Caco-2 (cell line): ENCODE measurements around the gene ACAP3. TPM values are rescaled to one million over a fixed set of nuclear protein-coding genes. Genes with fewer than 3 reads are reported as not detected.

Experiments
- BruUV-seq: library from RNA; stranded (reverse); fragments of 400-500 nt; replicated peaks from 2 replicates; lab custom pipeline; 2021; lab: Mats Ljungman, UMichigan
- CTCF ChIA-PET: fragments of 300-600 bp; sonication (Branson Sonifier 250); formaldehyde crosslinking; loops from one replicate; lab custom pipeline; 2022; ENCODE audit warnings: antibody characterized with exemption; lab: Charles Lee
- POLR2A ChIA-PET: fragments of 300-600 bp; sonication (Branson Sonifier 250); formaldehyde crosslinking; loops from one replicate; lab custom pipeline; 2022; ENCODE audit warnings: antibody characterized with exemption; lab: Charles Lee
- DNase-seq, 2 experiments: peaks; one replicate each; pipeline versions ENCODE4 v3.0.0 to v3.0.0-alpha.2; 2020 to 2022
- H3K27me3 ChIP-seq: replicated peaks from 2 replicates; pipeline ENCODE4 v1.6.0; 2011; ENCODE audit warnings: low read length; ENCODE audit not compliant: control insufficient read depth, insufficient read depth
- H3K36me3 ChIP-seq: 2 replicates; pipeline ENCODE4 v1.5.1; 2011; ENCODE audit warnings: low read length; ENCODE audit not compliant: control insufficient read depth, insufficient read depth
- H3K4me1 ChIP-seq: fragments of 250-450 bp; sonication (Bioruptor Pico); 2 replicates; pipeline ENCODE4 v1.5.1; 2020; ENCODE audit warnings: mild to moderate bottlenecking
- H3K4me3 ChIP-seq: 2 replicates; pipeline ENCODE4 v1.5.1; 2011; ENCODE audit warnings: low read depth, mild to moderate bottlenecking, control low read depth, low read length
- H3K9me3 ChIP-seq: fragments of 250-450 bp; sonication (Bioruptor Pico); 2 replicates; pipeline ENCODE4 v1.5.1; 2020; ENCODE audit warnings: mild to moderate bottlenecking, moderate library complexity
- H3K27ac Mint-ChIP-seq: one replicate; pipeline ENCODE4 v1.8.0; 2022; ENCODE audit warnings: mixed read lengths; ENCODE audit not compliant: unreplicated experiment
- H3K27me3 Mint-ChIP-seq: one replicate; pipeline ENCODE4 v1.8.0; 2022; ENCODE audit warnings: mixed read lengths; ENCODE audit not compliant: insufficient read depth, unreplicated experiment
- H3K36me3 Mint-ChIP-seq: one replicate; pipeline ENCODE4 v1.8.0; 2022; ENCODE audit warnings: mild to moderate bottlenecking, mixed read lengths; ENCODE audit not compliant: insufficient read depth, unreplicated experiment
- H3K4me1 Mint-ChIP-seq: one replicate; pipeline ENCODE4 v1.8.0; 2022; ENCODE audit warnings: low read depth, mixed read lengths; ENCODE audit not compliant: unreplicated experiment
- H3K4me3 Mint-ChIP-seq: one replicate; pipeline ENCODE4 v1.8.0; 2022; ENCODE audit warnings: mild to moderate bottlenecking, moderate library complexity, mixed read lengths; ENCODE audit not compliant: unreplicated experiment
- H3K9me3 Mint-ChIP-seq: one replicate; pipeline ENCODE4 v1.8.0; 2022; ENCODE audit warnings: mixed read lengths; ENCODE audit not compliant: unreplicated experiment
- CTCF ChIP-seq, 2 experiments: fragments of 200-600 bp in 1 of 2; IDR thresholded peaks; 1 replicate in 1 of 2; 2 replicates in 1 of 2; pipeline versions ENCODE4 v1.5.1 to v1.8.0; 2011 to 2022; ENCODE audit warnings: antibody characterized with exemption in 1 of 2, control low read depth in 1 of 2, inconsistent platforms in 1 of 2, low read depth in 1 of 2, low read length in 1 of 2, mild to moderate bottlenecking in 1 of 2, moderate library complexity in 1 of 2; ENCODE audit not compliant: insufficient read depth in 1 of 2, severe bottlenecking in 1 of 2, unreplicated experiment in 1 of 2
- intact Hi-C: fragments of 100-400 bp; cut with micrococcal nuclease; formaldehyde crosslinking; loops from one replicate; pipeline ENCODE4 v1.10.0; 2022; ENCODE audit not compliant: unreplicated experiment
- microRNA-seq: library from miRNA; unstranded; fragments of <30 nt; microRNA quantifications from one replicate; pipeline ENCODE4 v1.2.0, GENCODE V29; 2022
- total RNA-seq: library from RNA; stranded (reverse); gene quantifications from 2 replicates; pipeline ENCODE4 v1.2.3, GENCODE V29; 2022

The ACAP3 gene
- total RNA-seq, 1 experiment from 2014 or later, result 46.6 TPM

- H3K27me3 Mint-ChIP-seq, result no peaks in the 10 kb centered on the region
- intact Hi-C loops, result no loop called here
- Histone ChIP-seq H3K27me3 (no peaks in the 10 kb centered on the region), H3K4me1 (peaks cover 29% of the 10 kb centered on the region), H3K4me3 (no peak overlapping the region), H3K36me3 (no peaks in the 10 kb centered on the region), H3K9me3 (no peaks in the 10 kb centered on the region)
- H3K4me3 Mint-ChIP-seq, result no peak overlapping the region
- DNase-seq, result no peak
- peaks cover 38% of the 10 kb centered on the region for H3K36me3 Mint-ChIP-seq
- H3K9me3 Mint-ChIP-seq, result no peaks in the 10 kb centered on the region
- H3K27ac Mint-ChIP-seq, result no peak overlapping the region
- H3K4me1 Mint-ChIP-seq, result no peaks in the 10 kb centered on the region
- no peak for TF ChIP-seq CTCF (IDR thresholded peaks at IDR 0.05; ENCODE audit: insufficient read depth in 1 of 2, low read depth in 1 of 2, low read length in 1 of 2, severe bottlenecking in 1 of 2, unreplicated experiment in 1 of 2)
- no TSS peak for BruUV-seq
- ChIA-PET CTCF (no interaction called here), POLR2A (no interaction called here)
Measured at GRCh38 chr1:1242461-1243265, 65.1 kb downstream of the ACAP3 start.

Small RNAs within 50 kb of the gene (microRNA-seq; reads per million reads assigned to microRNA genes)
- gene MIR6726 (1.5 reads per million), gene MIR6727 (0.93 reads per million), gene MIR6808 (1.1 reads per million)

Other genes with a start within 250 kb of the ACAP3 start
- 0.56 and 0.57 TPM in 2 replicates for gene RNF223, start 233.6 kb downstream of the ACAP3 start, total RNA-seq
- 12.9 and 14.0 TPM in 2 replicates for gene C1orf159, start 191.8 kb downstream of the ACAP3 start, total RNA-seq
- gene TTLL10, start 134.1 kb downstream of the ACAP3 start, total RNA-seq, result 0.29 and 1.2 TPM in 2 replicates
- not detected in 2 replicates for gene TNFRSF18, start 101.3 kb downstream of the ACAP3 start, total RNA-seq
- gene TNFRSF4, start 93.8 kb downstream of the ACAP3 start, total RNA-seq, result not detected in 2 replicates
- gene SDF4, start 75.9 kb downstream of the ACAP3 start, total RNA-seq, result 138 and 140 TPM in 2 replicates
- 24.8 and 25.3 TPM in 2 replicates for gene B3GALT6, start 75.7 kb downstream of the ACAP3 start, total RNA-seq
- gene C1QTNF12, start 61.2 kb downstream of the ACAP3 start, total RNA-seq, result 3.4 and 3.7 TPM in 2 replicates
- gene UBE2J2, start 34.1 kb downstream of the ACAP3 start, total RNA-seq, result 57.2 and 62.7 TPM in 2 replicates
- 1.0 and 2.8 TPM in 2 replicates for gene SCNN1D, start 27.5 kb downstream of the ACAP3 start, total RNA-seq
- 39.8 and 43.8 TPM in 2 replicates for gene PUSL1, start 667 bp upstream of the ACAP3 start, total RNA-seq
- gene INTS11, start 16.7 kb upstream of the ACAP3 start, total RNA-seq, result 103 and 115 TPM in 2 replicates
- gene CPTP, start 16.9 kb upstream of the ACAP3 start, total RNA-seq, result 16.2 and 16.8 TPM in 2 replicates
- gene TAS1R3, start 23.4 kb upstream of the ACAP3 start, total RNA-seq, result 0.09 and 0.29 TPM in 2 replicates
- 40.6 and 43.0 TPM in 2 replicates for gene DVL1, start 41.5 kb upstream of the ACAP3 start, total RNA-seq
- gene MXRA8, start 50.6 kb upstream of the ACAP3 start, total RNA-seq, result 4.9 and 5.0 TPM in 2 replicates
- gene AURKAIP1, start 67.3 kb upstream of the ACAP3 start, total RNA-seq, result 187 and 200 TPM in 2 replicates
- 145 and 147 TPM in 2 replicates for gene CCNL2, start 91.4 kb upstream of the ACAP3 start, total RNA-seq
- 109 and 110 TPM in 2 replicates for gene MRPL20, start 99.4 kb upstream of the ACAP3 start, total RNA-seq
- gene ANKRD65, start 113.3 kb upstream of the ACAP3 start, total RNA-seq, result 1.6 and 3.2 TPM in 2 replicates
- 73.7 and 74.7 TPM in 2 replicates for gene VWA1, start 127.8 kb upstream of the ACAP3 start, total RNA-seq
- 0.84 and 0.95 TPM in 2 replicates for gene ATAD3C, start 141.8 kb upstream of the ACAP3 start, total RNA-seq
- gene ATAD3B, start 163.8 kb upstream of the ACAP3 start, total RNA-seq, result 48.1 and 54.7 TPM in 2 replicates
- 58.6 and 67.3 TPM in 2 replicates for gene ATAD3A, start 204.2 kb upstream of the ACAP3 start, total RNA-seq
- 1.0 and 1.2 TPM in 2 replicates for gene TMEM240, start 232.7 kb upstream of the ACAP3 start, total RNA-seq